IMR-90 (cell line): ENCODE results near the gene PAK5.

ENCODE experiments used
- BHLHE40 ChIP-seq: fragments of 150-350 bp; IDR thresholded peaks from 2 replicates; pipeline ENCODE4 v1.6.1; 2016; ENCODE audit warnings: mild to moderate bottlenecking, low read depth, low read length
- CEBPB ChIP-seq: IDR thresholded peaks from 2 replicates; pipeline ENCODE4 v1.6.1; 2012; ENCODE audit warnings: low read depth, low read length, improper control_type of control experiment
- CTCF ChIP-seq: conservative IDR thresholded peaks from 2 replicates; pipeline ENCODE4 v1.5.1; 2012; ENCODE audit warnings: mild to moderate bottlenecking, low read depth, low read length, improper control_type of control experiment
- FOS ChIP-seq: fragments of 150-350 bp; IDR thresholded peaks from 2 replicates; pipeline ENCODE4 v1.6.1; 2016; ENCODE audit warnings: low read depth, low read length
- MAZ ChIP-seq: IDR thresholded peaks from 2 replicates; pipeline ENCODE4 v1.6.1; 2012; ENCODE audit warnings: low read depth, mild to moderate bottlenecking, low read length, improper control_type of control experiment, moderate library complexity, borderline replicate concordance
- NFE2L2 ChIP-seq: fragments of 150-350 bp; IDR thresholded peaks from 2 replicates; pipeline ENCODE4 v1.6.1; 2016; ENCODE audit warnings: low read depth, mild to moderate bottlenecking, low read length
- POLR2A ChIP-seq: IDR thresholded peaks from 2 replicates; pipeline ENCODE4 v1.6.1; 2012; ENCODE audit warnings: mild to moderate bottlenecking, low read depth, low read length
- RAD21 ChIP-seq: IDR thresholded peaks from 2 replicates; pipeline ENCODE4 v1.6.1; 2012; ENCODE audit warnings: low read length, improper control_type of control experiment
- RCOR1 ChIP-seq: IDR thresholded peaks from 2 replicates; pipeline ENCODE4 v1.6.1; 2012; ENCODE audit warnings: mild to moderate bottlenecking, low read length, improper control_type of control experiment; ENCODE audit not compliant: insufficient replicate concordance
- SMC3 ChIP-seq: fragments of 150-350 bp; IDR thresholded peaks from 2 replicates; pipeline ENCODE4 v1.6.1; 2016; ENCODE audit warnings: low read depth, mild to moderate bottlenecking, antibody characterized with exemption, low read length, moderate library complexity
- USF2 ChIP-seq: fragments of 150-350 bp; IDR thresholded peaks from 2 replicates; pipeline ENCODE4 v1.6.1; 2017; ENCODE audit warnings: mild to moderate bottlenecking, antibody characterized with exemption, low read length, low read depth

- no peak for TF ChIP-seq POLR2A
- TF ChIP-seq CTCF: no peak
- no peak for TF ChIP-seq NFE2L2
- no peak for TF ChIP-seq RCOR1
- TF ChIP-seq FOS: no peak
- no peak for TF ChIP-seq MAZ
- TF ChIP-seq SMC3: no peak
- TF ChIP-seq USF2: no peak
- TF ChIP-seq BHLHE40: no peak
- TF ChIP-seq CEBPB: no peak
- no peak for TF ChIP-seq RAD21
Observed at GRCh38 chr20:9550283-9550682, 288.6 kb downstream of the PAK5 start.
